Thymus (tissue), 11 donors: ENCODE measurements around the gene PSMC5. TPM values are rescaled to one million over a fixed set of nuclear protein-coding genes. Genes with fewer than 3 reads are reported as not detected.
"Not testable (repeated sequence)": the region's sequence is repeated elsewhere in the genome, so short reads cannot be mapped to it uniquely, and the experiment has no call there.

Experiments used
- DNase-seq, 9 donors: peaks; one replicate each; pipeline ENCODE4 v3.0.0-alpha.2; 2013; ENCODE audit warnings: low spot score in 9 of 9, low read depth in 6 of 9, missing footprints in 1 of 9
- H3K27ac ChIP-seq, 2 donors: one replicate each; pipeline ENCODE4 v1.5.1; 2013; ENCODE audit warnings: control low read depth in 1 of 2, low read depth in 1 of 2, low read length in 1 of 2, mild to moderate bottlenecking in 1 of 2, moderate library complexity in 1 of 2
- H3K27me3 ChIP-seq, 2 donors: one replicate each; pipeline ENCODE4 v1.5.1; 2013; ENCODE audit warnings: low read length in 1 of 2; ENCODE audit not compliant: control insufficient read depth in 2 of 2, insufficient read depth in 1 of 2
- H3K36me3 ChIP-seq, 2 donors: one replicate each; pipeline ENCODE4 v1.5.1; 2013; ENCODE audit warnings: low read length in 1 of 2, mild to moderate bottlenecking in 1 of 2, moderate library complexity in 1 of 2; ENCODE audit not compliant: control insufficient read depth in 2 of 2, insufficient read depth in 2 of 2
- H3K4me1 ChIP-seq, 2 donors: one replicate each; pipeline ENCODE4 v1.5.1; 2013; ENCODE audit warnings: low read length in 2 of 2; ENCODE audit not compliant: control insufficient read depth in 2 of 2, insufficient read depth in 2 of 2
- H3K4me3 ChIP-seq, 2 donors: one replicate each; pipeline ENCODE4 v1.5.1; 2013; ENCODE audit warnings: low read length in 2 of 2, control low read depth in 1 of 2, mild to moderate bottlenecking in 1 of 2
- H3K9me3 ChIP-seq, 2 donors: one replicate each; pipeline ENCODE4 v1.5.1; 2013; ENCODE audit warnings: low read length in 1 of 2, mild to moderate bottlenecking in 1 of 2; ENCODE audit not compliant: control insufficient read depth in 2 of 2, insufficient read depth in 1 of 2
- WGBS: extraction: QIAGEN DNeasy Blood & Tissue Kit; methylation state at CpG from one replicate; pipeline ENCODE4 v1.1.7; 2013; 5-methylcytosine and 5-hydroxymethylcytosine counted together
- polyA plus RNA-seq: library from polyadenylated mRNA; stranded (reverse); fragments of 200-250 nt; gene quantifications from one replicate; pipeline ENCODE4 v1.2.3, GENCODE V29; 2013
- total RNA-seq: library from RNA; stranded (reverse); fragments of 120-200 nt; gene quantifications from one replicate; pipeline ENCODE4 v1.2.4, GENCODE V29; 2013
- donor health status: healthy.

The PSMC5 gene
- total and polyA plus RNA-seq, 2 donors, result 31.7 to 179 TPM

- no peaks in the 10 kb centered on the region for H3K36me3 ChIP-seq
- no peak for DNase-seq
- peaks cover 7 to 23% of the 10 kb centered on the region in 2 donors for H3K4me1 ChIP-seq
- no peak overlapping the region for H3K4me3 ChIP-seq
- H3K27me3 ChIP-seq, result peaks cover 0 to 8% of the 10 kb centered on the region in 2 donors
- H3K9me3 ChIP-seq, result peaks cover 1 to 12% of the 10 kb centered on the region in 2 donors
- 82% methylated on average over 3 of the region's 3 CpGs for WGBS
- H3K27ac ChIP-seq, result no peak overlapping the region
Observed at GRCh38 chr17:63847525-63848249, 20.5 kb downstream of the PSMC5 start.

GRCh38 chr17:63848834-63849689, 21.8 kb downstream of the PSMC5 start:
- H3K36me3 ChIP-seq, result no peaks in the 10 kb centered on the region
- peaks cover 1 to 12% of the 10 kb centered on the region in 2 donors for H3K9me3 ChIP-seq
- peaks cover 0 to 8% of the 10 kb centered on the region in 2 donors for H3K27me3 ChIP-seq
- peak overlapping the region in 1 of 2 donors; percentile 72 for H3K27ac ChIP-seq
- peaks cover 5 to 13% of the 10 kb centered on the region in 2 donors for H3K4me1 ChIP-seq
- H3K4me3 ChIP-seq, result peak overlapping the region; percentile 15 to 33
- peak; percentile 84 to 95 (median 87) for DNase-seq
- WGBS, result 25% methylated on average over 82 of the region's 82 CpGs

- Histone ChIP-seq H3K36me3 (no peaks in the 10 kb centered on the region), H3K9me3 (peaks cover 1 to 12% of the 10 kb centered on the region in 2 donors), H3K4me1 (peaks cover 5 to 13% of the 10 kb centered on the region in 2 donors), H3K27ac (no peak overlapping the region), H3K4me3 (no peak overlapping the region), H3K27me3 (peaks cover 0 to 10% of the 10 kb centered on the region in 2 donors)
- 96% methylated on average over 9 of the region's 9 CpGs for WGBS
- DNase-seq, result no peak
Observed at GRCh38 chr17:63850401-63850800, 23.2 kb downstream of the PSMC5 start.

- no peak overlapping the region for H3K4me3 ChIP-seq
- peaks cover 0 to 10% of the 10 kb centered on the region in 2 donors for H3K9me3 ChIP-seq
- WGBS, result 98% methylated on average over 2 of the region's 2 CpGs
Observed at GRCh38 chr17:63853260-63853659, 26.0 kb downstream of the PSMC5 start.

GRCh38 chr17:63854709-63855108, 27.5 kb downstream of the PSMC5 start:
- DNase-seq, result no peak
- H3K9me3 ChIP-seq, result peaks cover 0 to 2% of the 10 kb centered on the region in 2 donors
- 98% methylated on average over 5 of the region's 5 CpGs for WGBS
- no peaks in the 10 kb centered on the region for H3K4me1 ChIP-seq
- H3K36me3 ChIP-seq, result no peaks in the 10 kb centered on the region
- H3K27ac ChIP-seq, result no peak overlapping the region
- H3K27me3 ChIP-seq, result peaks cover 0 to 3% of the 10 kb centered on the region in 2 donors
- no peak overlapping the region for H3K4me3 ChIP-seq

More at GRCh38 chr17:63853260-63853659, 26.0 kb downstream of the PSMC5 start:
- peaks cover 0 to 10% of the 10 kb centered on the region in 2 donors for H3K27me3 ChIP-seq
- peaks cover 5 to 12% of the 10 kb centered on the region in 2 donors for H3K4me1 ChIP-seq
- no peak for DNase-seq
- H3K27ac ChIP-seq, result no peak overlapping the region
- no peaks in the 10 kb centered on the region for H3K36me3 ChIP-seq

GRCh38 chr17:63855185-63855584, 28.0 kb downstream of the PSMC5 start:
- peaks cover 0 to 2% of the 10 kb centered on the region in 2 donors for H3K27me3 ChIP-seq
- no peaks in the 10 kb centered on the region for H3K4me1 ChIP-seq
- no peak overlapping the region for H3K4me3 ChIP-seq
- H3K27ac ChIP-seq, result no peak overlapping the region
- no peak for DNase-seq
- 96% methylated on average over 8 of the region's 8 CpGs for WGBS
- H3K36me3 ChIP-seq, result no peaks in the 10 kb centered on the region
- H3K9me3 ChIP-seq, result no peaks in the 10 kb centered on the region

- not testable (repeated sequence) for H3K36me3 ChIP-seq, H3K9me3 ChIP-seq, H3K27me3 ChIP-seq, H3K4me1 ChIP-seq, H3K4me3 ChIP-seq, DNase-seq, H3K27ac ChIP-seq
- WGBS, result 97% methylated on average over 8 of the region's 8 CpGs
Observed at GRCh38 chr17:63856425-63856824, 29.2 kb downstream of the PSMC5 start.

- H3K4me1 ChIP-seq, result no peaks in the 10 kb centered on the region
- 97% methylated on average over 3 of the region's 3 CpGs for WGBS
- H3K27me3 ChIP-seq, result peaks cover 0 to 2% of the 10 kb centered on the region in 2 donors
- no peak overlapping the region for H3K4me3 ChIP-seq
- H3K27ac ChIP-seq, result no peak overlapping the region
- no peaks in the 10 kb centered on the region for H3K9me3 ChIP-seq
- DNase-seq, result no peak
- H3K36me3 ChIP-seq, result no peaks in the 10 kb centered on the region
Observed at GRCh38 chr17:63859257-63859656, 32.0 kb downstream of the PSMC5 start.

- not testable (repeated sequence) for H3K27ac ChIP-seq, H3K4me1 ChIP-seq, DNase-seq, H3K4me3 ChIP-seq, H3K36me3 ChIP-seq, H3K27me3 ChIP-seq, H3K9me3 ChIP-seq
- WGBS, result 84% methylated on average over 7 of the region's 7 CpGs
Observed at GRCh38 chr17:63866625-63867024, 39.4 kb downstream of the PSMC5 start.
